HG03175 (cell line): Measurements from ENCODE around the gene INPP1.
A peak's percentile ranks its signal among the peaks of the same experiment; 100 is the strongest.
"Not testable (repeated sequence)": the region's sequence is repeated elsewhere in the genome, so short reads cannot be mapped to it uniquely, and the experiment has no call there.

Source experiments
- ATAC-seq: cut with Tn5 transposase; IDR thresholded peaks from one replicate; pipeline ENCODE4 v1.9.1; 2021; ENCODE audit warnings: mild to moderate bottlenecking, moderate library complexity; ENCODE audit not compliant: unreplicated experiment

The INPP1 gene

GRCh38 chr2:190333928-190334327 is 9.5 kb upstream of the INPP1 start:
- no peak for ATAC-seq

DNA sequence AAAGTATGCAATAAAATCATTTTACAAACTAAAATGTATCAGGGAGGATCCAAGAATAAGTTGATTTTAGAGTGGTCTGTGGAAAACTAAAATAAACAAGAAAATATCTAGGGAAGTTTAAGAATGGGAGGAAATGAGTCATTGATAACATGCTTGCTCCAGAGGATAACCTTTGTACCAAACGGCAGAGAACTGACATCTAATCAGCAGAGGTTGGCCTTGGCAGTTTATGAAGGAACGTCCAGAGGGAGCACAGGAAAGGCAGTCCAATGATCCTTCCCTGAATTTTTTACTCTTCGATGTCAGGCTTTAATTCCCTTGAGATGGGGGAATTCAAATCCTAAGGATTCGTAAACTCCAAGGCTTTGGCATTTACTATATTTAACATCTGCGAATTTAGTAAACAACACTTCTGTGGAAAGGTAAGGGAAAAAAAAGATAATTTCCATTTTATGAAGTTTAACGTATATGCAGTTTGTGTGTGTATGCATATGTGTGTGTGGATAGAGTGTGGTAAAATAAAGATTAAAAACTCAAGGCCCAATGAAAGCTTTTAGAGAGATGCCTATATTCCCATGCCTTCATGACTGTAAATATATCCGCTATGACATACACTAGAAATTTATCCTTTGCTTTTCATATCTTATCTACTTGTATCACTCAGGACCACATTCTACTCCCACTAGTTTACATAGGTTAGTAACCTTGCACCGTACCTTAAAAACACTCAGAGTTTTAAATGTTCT is 8.7 kb upstream of the INPP1 start:
- no peak for ATAC-seq

DNA sequence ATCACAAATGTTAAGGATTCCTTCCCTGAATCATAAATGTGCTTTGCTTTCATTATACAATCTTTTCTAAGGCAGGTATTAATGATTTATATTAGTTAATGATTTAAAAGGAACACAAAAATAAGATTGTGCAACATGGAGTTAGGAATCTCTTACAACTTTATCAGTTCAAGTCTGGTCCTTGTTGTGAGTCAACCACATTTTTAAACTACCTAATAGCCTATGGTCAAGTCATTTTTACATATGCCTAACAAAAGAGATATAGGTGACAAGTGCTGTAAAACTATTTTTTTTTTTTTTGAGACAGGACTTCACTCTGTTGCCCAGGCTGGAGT is 8.2 kb upstream of the INPP1 start:
- no peak for ATAC-seq

DNA sequence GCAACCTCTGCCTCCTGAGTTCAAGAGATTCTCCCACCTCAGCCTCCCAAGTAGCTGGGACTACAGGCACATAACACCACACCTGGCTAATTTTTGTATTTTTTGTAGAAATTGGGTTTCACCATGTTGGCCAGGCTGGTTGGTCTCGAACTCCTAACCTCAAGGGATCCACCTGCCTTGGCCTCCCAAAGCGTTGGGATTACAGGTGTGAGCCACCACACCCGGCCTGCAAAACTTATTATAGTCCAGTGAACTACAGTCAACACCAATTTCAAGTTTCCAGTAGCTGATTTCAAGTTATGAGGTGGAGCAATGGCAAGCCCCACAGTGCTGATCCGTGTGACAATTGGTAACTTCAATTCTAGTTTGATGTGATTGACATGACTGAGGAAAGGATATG is 7.8 kb upstream of the INPP1 start:
- not testable (repeated sequence) for ATAC-seq

GRCh38 chr2:190336420-190336819 is 7.0 kb upstream of the INPP1 start:
- no peak for ATAC-seq

- no peak for ATAC-seq
Measured at GRCh38 chr2:190338453-190338852, 4.9 kb upstream of the INPP1 start.

DNA sequence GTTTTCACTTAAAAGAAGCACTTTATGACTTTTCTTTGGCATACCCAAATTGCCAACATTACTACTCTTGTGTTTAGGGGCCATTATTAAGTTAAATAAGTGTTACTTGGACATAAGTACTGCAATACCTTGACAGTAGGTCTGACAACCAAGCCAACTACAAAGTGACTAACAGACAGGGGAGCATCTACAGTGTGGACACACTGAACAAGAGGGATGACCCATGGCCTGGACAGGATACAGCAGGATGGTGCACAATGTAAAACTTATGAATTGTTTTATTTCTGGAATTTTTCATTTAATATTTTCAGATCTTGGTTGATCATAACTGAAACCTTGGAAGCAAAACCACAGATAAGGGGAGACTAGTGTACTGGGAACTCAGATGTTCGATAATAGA is 4.0 kb upstream of the INPP1 start:
- ATAC-seq = no peak

GRCh38 chr2:190340369-190340768 is 3.0 kb upstream of the INPP1 start:
- ATAC-seq = no peak

DNA sequence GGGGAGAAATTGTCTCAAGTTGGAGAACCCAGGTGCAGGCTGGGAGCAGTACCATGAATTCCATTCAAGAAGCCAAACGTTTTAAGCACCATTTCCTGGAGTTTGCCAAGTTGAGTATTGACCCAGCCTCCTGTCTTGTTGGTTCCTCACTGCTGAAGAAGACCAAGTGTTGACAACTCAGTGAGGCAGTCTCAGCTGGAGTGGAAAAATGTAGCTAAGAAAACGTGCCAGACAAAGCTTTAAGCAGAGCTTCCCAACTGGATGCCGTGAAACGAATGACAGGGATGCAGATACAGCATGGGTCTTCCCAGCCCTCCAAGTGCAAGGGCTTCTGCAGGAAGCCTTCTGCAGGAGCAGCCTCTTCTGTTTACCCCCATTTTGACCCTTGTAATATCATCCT is 778 bp upstream of the INPP1 start:
- ATAC-seq = no peak

DNA sequence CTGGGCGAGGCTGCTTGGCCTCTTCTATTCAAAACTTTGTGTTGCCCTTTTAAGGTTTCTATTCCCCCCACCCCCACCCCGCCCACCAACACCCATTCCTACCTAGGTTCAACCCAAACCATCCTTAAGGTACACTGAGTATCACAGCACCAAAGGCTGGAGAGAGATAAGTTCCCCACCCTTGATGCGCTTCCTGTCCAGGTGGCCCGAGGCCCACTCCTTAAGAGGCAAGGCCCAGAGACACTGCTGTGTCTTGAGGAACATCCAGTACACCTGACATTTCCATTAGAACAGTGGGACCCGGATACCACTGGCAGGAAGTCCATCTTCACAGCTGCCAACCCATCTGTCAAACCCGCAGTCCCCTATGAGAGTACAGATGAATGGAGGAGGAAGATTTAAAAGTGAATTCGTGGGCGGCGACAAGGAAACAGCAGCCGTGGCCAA is 277 bp upstream of the INPP1 start:
- no peak for ATAC-seq

DNA sequence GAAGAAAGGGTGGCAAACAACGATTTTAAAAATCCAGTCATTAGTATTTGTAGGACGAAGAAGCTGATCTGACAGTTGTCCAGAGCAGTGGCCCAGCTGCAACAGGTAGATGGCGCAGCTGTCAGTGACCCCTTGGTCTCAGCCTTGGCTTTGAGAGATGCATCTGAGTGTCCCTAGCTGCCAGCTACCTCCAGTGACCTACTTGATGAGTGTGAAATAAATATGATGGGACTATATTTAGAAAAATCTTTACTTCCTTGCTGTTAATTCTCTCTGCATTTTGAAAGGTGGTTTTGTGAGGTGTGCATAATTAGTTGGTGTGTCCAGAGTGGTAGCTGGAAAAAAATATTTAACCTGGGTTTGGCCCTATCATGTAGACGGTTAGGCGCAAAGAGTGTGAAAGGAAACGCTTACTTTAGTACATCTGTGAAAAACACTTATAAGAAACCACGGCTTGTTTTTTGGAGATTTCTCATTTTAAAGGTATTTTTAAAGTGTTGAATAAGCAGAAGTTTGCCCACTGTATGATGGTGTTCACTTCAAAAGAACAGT is 963 bp downstream of the INPP1 start:
- peak; percentile 72 for ATAC-seq

GRCh38 chr2:190350371-190350770 is 7.0 kb downstream of the INPP1 start:
- ATAC-seq = no peak

DNA sequence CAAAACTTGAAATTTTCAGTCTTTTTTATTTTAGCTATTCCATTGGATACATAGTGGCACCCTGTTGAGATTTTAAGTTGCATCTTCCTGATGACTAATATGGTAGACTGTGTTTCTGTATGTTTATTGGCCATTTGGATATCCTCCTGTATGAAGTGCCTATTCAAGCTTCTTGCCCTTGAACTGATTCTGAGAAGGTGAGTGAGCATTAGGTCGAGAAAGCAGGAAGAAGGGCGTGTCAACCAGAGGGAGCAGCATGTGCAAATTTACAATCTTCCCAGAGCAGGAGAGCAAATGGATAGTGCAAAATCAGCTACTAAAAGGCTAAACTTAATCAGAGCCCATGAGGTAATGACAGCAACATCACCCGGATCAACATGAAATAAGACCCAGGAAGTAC is 8.6 kb downstream of the INPP1 start:
- ATAC-seq = no peak

- no peak for ATAC-seq
Measured at GRCh38 chr2:190352668-190353536, 9.5 kb downstream of the INPP1 start.

GRCh38 chr2:190353537-190353899 is 10.1 kb downstream of the INPP1 start:
- ATAC-seq = no peak

DNA sequence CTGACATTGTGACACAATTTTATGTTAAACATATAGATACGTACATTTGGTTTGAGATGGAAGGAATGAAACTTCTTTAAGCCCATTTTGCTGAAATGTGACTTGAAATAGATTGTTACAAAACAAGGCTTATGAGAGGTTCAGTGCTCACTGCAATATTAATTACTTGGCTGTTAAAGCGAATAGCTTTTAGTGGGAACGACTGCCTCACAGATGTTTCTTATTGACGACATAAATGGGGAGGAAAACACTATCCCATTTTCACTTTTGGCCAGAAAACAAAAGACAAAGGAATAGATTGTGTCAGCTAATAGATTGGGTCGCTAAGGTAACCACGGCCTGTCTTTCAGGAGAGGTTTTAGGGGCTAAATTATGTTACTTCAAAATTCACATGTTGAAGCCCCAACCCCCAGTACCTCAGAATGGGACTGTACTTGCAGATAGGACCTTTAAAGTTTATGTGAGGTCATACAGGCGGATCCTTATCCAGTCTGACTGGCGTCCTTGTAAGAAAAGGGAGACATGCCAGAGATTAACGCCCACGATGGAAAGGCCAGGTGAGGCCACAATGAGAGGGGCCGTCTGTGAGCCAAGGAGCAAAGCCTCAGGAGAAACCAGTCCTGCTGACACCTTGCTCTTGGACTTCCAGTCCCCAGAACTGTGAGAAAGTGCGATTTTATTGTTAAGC is 10.8 kb downstream of the INPP1 start:
- ATAC-seq = no peak

- no peak for ATAC-seq
Measured at GRCh38 chr2:190355968-190356644, 12.7 kb downstream of the INPP1 start.

DNA sequence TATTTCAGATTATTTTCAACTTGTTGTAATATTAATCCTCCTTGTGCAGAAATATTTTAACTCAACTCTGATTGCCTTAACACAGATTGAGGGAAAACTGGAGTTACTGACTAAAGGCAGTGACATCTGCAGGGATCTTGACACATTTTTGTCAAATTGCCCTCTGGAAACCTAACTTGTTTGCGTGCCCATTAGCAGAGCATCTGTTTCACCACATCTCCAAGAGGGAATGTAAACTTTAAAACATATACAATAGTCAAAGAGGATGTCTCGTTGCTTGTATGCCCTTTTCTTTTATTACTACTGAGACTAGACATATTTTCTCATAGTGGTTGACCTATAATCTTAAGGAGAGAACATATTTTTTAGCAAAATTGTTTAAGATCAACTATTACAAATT is 14.2 kb downstream of the INPP1 start:
- no peak for ATAC-seq

GRCh38 chr2:190358655-190359448 is 15.5 kb downstream of the INPP1 start:
- not testable (repeated sequence) for ATAC-seq

DNA sequence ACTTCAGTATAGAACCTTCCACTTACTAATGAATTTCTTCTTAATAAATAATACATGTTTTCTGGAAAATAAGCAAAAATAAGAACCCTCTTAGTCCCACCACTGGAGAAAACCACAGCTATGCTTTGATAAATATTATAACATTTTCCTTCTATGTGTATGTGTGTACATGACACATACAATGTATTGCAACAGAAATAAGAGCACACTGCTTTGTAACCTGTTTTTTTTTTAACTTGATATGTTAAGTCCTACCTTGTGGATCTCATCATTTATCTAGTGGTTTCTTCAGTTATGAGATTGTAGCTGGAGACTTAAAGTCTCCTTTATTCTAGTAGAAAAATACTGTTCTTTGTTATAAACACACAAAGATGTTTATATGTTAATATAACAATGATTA is 17.2 kb downstream of the INPP1 start:
- no peak for ATAC-seq
